GM23338 (cell line): Measurements from ENCODE around the gene HDAC10. TPM values are rescaled to one million over a fixed set of nuclear protein-coding genes. Genes with fewer than 3 reads are reported as not detected.

Source experiments
- ATAC-seq: fragments of 200-7000 bp; cut with Tn5 transposase; 3 replicates; pipeline ENCODE4 v1.9.1; 2020
- DNase-seq: peaks from one replicate; pipeline ENCODE4 v3.0.0-alpha.2; 2015; ENCODE audit warnings: low spot score
- H2AFZ ChIP-seq: fragments of 200-600 bp; sonication (generic); 2 replicates; pipeline ENCODE4 v1.8.0; 2016; ENCODE audit warnings: antibody characterized with exemption, mild to moderate bottlenecking, moderate library complexity
- H3F3A ChIP-seq: fragments of 200-600 bp; sonication (generic); replicated peaks from 2 replicates; pipeline ENCODE4 v1.8.0; 2017; ENCODE audit warnings: antibody characterized with exemption, mixed run types, low read depth
- H3K27ac ChIP-seq: fragments of 200-600 bp; sonication (generic); 2 replicates; pipeline ENCODE4 v1.6.1; 2016; ENCODE audit warnings: low read depth
- H3K27me3 ChIP-seq: fragments of 200-600 bp; sonication (generic); 2 replicates; pipeline ENCODE4 v1.8.0; 2016; ENCODE audit warnings: mild to moderate bottlenecking, mixed run types, moderate library complexity; ENCODE audit not compliant: insufficient read depth
- H3K36me3 ChIP-seq: fragments of 200-600 bp; sonication (generic); 2 replicates; pipeline ENCODE4 v1.8.0; 2016; ENCODE audit warnings: mild to moderate bottlenecking; ENCODE audit not compliant: insufficient read depth
- H3K4me1 ChIP-seq: fragments of 200-600 bp; sonication (generic); 2 replicates; pipeline ENCODE4 v1.8.0; 2016; ENCODE audit warnings: mild to moderate bottlenecking, moderate library complexity; ENCODE audit not compliant: insufficient read depth
- H3K4me2 ChIP-seq: fragments of 200-600 bp; sonication (generic); 2 replicates; pipeline ENCODE4 v1.7.1; 2017; ENCODE audit warnings: mixed run types
- H3K4me3 ChIP-seq: fragments of 200-600 bp; sonication (generic); 2 replicates; pipeline ENCODE4 v1.6.1; 2016; ENCODE audit warnings: mixed run types
- H3K79me2 ChIP-seq: fragments of 200-600 bp; sonication (generic); replicated peaks from 2 replicates; pipeline ENCODE4 v1.8.0; 2017; ENCODE audit warnings: mild to moderate bottlenecking; ENCODE audit not compliant: insufficient read depth
- H3K9me2 ChIP-seq: fragments of 200-600 bp; sonication (generic); 2 replicates; pipeline ENCODE4 v1.8.0; 2017; ENCODE audit not compliant: insufficient read depth
- H4K20me1 ChIP-seq: fragments of 200-600 bp; sonication (generic); replicated peaks from 2 replicates; pipeline ENCODE4 v1.8.0; 2017; ENCODE audit warnings: mild to moderate bottlenecking; ENCODE audit not compliant: insufficient read depth
- H3K27ac Mint-ChIP-seq: 2 replicates; pipeline ENCODE4 v1.8.0; 2020; ENCODE audit warnings: inconsistent platforms, mild to moderate bottlenecking, moderate library complexity, mixed read lengths
- H3K27me3 Mint-ChIP-seq: 3 replicates; pipeline ENCODE4 v1.8.0; 2022; ENCODE audit warnings: low read depth, mild to moderate bottlenecking, moderate library complexity, mixed read lengths, inconsistent platforms; ENCODE audit not compliant: insufficient read depth, poor library complexity
- H3K36me3 Mint-ChIP-seq: 3 replicates; pipeline ENCODE4 v1.8.0; 2021; ENCODE audit warnings: low read depth, mild to moderate bottlenecking, inconsistent platforms, moderate library complexity, mixed read lengths
- H3K4me1 Mint-ChIP-seq: 3 replicates; pipeline ENCODE4 v1.8.0; 2020; ENCODE audit warnings: mild to moderate bottlenecking, inconsistent platforms, mixed read lengths
- H3K4me3 Mint-ChIP-seq: 3 replicates; pipeline ENCODE4 v1.8.0; 2021; ENCODE audit warnings: moderate library complexity, mild to moderate bottlenecking, inconsistent platforms, mixed read lengths
- H3K9me3 Mint-ChIP-seq: 3 replicates; pipeline ENCODE4 v1.8.0; 2020; ENCODE audit warnings: moderate library complexity, mild to moderate bottlenecking, inconsistent platforms, mixed read lengths
- CREB1 ChIP-seq: fragments of 250-450 bp; sonication (Bioruptor Pico); IDR thresholded peaks from 2 replicates; pipeline ENCODE4 v1.5.0; 2020; ENCODE audit warnings: low read depth, mild to moderate bottlenecking, moderate library complexity
- EZH2 ChIP-seq: fragments of 200-600 bp; sonication (generic); IDR thresholded peaks from one replicate; pipeline ENCODE4 v1.8.0; 2017; ENCODE audit warnings: antibody characterized with exemption, mild to moderate bottlenecking, low read depth; ENCODE audit not compliant: unreplicated experiment
- EZH2phosphoT487 ChIP-seq: fragments of 200-600 bp; sonication (generic); IDR thresholded peaks from one replicate; pipeline ENCODE4 v1.8.1; 2018; ENCODE audit warnings: antibody characterized with exemption; ENCODE audit not compliant: unreplicated experiment
- NANOG ChIP-seq: IDR thresholded peaks from 2 replicates; pipeline ENCODE4 v1.6.1; 2016; ENCODE audit warnings: antibody characterized with exemption, borderline replicate concordance
- ZNF331 ChIP-seq: fragments of 250-450 bp; sonication (Bioruptor Pico); IDR thresholded peaks from 2 replicates; pipeline ENCODE4 v1.5.0; 2020; ENCODE audit warnings: low read depth, mild to moderate bottlenecking, moderate library complexity
- polyA plus RNA-seq: library from polyadenylated mRNA; unstranded; fragments of >200 nt; fragmentation: Nextera tagmentation; extraction: Ambion mirVana; gene quantifications from 2 replicates; pipeline ENCODE4 v1.2.1, GENCODE V29; 2016
- total RNA-seq: library from RNA; depleted of rRNA; stranded (reverse); fragments of >200 nt; shearing (Covaris generic); gene quantifications from 2 replicates; pipeline ENCODE4 v1.2.3, GENCODE V29; 2014
- TF ChIP-seq, protein P1 (sequence below): IDR thresholded peaks from one replicate; pipeline ENCODE4 v1.6.1; 2018; ENCODE audit warnings: antibody characterized with exemption; ENCODE audit not compliant: unreplicated experiment
- TF ChIP-seq, protein P2 (sequence below): fragments of 250-450 bp; sonication (Bioruptor Pico); IDR thresholded peaks from 2 replicates; pipeline ENCODE4 v1.5.0; 2020; ENCODE audit warnings: mild to moderate bottlenecking, moderate library complexity
- TF ChIP-seq, protein P3 (sequence below): IDR thresholded peaks from 2 replicates; pipeline ENCODE4 v1.6.1; 2016; ENCODE audit warnings: antibody characterized with exemption

HDAC10 gene
- total and polyA plus RNA-seq, 2 experiments from 2014 or later, result 4.1 to 41.9 TPM

DNA sequence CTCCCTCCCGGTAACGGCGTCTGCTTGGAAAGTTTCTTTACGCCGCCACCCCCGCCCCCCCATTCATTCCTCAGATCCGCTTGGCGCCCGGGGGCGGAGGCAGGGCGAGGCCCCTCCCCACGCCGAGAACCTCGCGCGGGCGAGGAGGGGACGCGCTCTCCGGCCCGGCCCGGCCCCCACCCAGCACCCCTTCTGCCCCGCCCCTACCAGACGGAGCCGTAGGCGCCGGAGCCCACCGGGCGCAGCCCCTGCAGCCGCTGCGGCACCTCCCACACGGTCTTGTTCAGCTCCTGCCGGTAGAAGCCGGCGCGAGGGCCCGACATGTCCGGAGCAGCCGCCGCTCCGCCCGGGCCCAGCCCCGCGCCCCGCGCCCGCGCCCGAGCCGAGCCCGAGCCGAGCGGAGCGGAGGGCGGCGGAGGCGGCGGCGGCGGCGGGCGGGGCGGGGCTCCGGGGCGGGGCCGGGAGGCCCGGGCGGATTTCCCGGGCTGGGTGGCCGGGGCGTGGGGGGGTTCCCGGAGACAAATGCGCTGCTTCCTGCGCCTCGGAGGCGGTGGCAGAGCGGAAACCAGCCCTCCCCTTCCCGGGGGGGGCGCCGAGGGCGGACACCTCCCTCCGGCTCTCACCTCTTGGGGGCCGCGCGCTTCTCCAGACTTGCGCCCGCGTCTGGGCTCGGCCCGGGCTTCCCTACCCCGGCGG is 19.1 kb upstream of the HDAC10 start, which contains the start of gene MAPK11:
TSS of gene MAPK11 (minus strand) at position 411 of the 696 bp plus-strand sequence. CDS start at position 323, 88 bp downstream.
- H4K20me1 ChIP-seq, result no peaks in the 10 kb centered on the region; the same call in 1 of the 2 replicates

More for the DNA sequence above, 19.1 kb upstream of the HDAC10 start, which contains the start of gene MAPK11:
- H3K36me3 ChIP-seq, result no peaks in the 10 kb centered on the region
- H3K4me3 ChIP-seq, result peak within 1 kb of the TSS; percentile 63
- ATAC-seq (peak; percentile 4), DNase-seq (no peak)
- H3K4me1 Mint-ChIP-seq, result peaks cover 4% of the 10 kb centered on the region; the same call in 1 of the 3 replicates
- H3K27me3 ChIP-seq, result peaks cover 61% of the 10 kb centered on the region
- TF ChIP-seq EZH2 (no peak), ZNF331 (CRISPR knock-in tag) (no peak), NANOG (no peak), EZH2phosphoT487 (no peak), CREB1 (no peak)
- TF ChIP-seq, protein P1, sequence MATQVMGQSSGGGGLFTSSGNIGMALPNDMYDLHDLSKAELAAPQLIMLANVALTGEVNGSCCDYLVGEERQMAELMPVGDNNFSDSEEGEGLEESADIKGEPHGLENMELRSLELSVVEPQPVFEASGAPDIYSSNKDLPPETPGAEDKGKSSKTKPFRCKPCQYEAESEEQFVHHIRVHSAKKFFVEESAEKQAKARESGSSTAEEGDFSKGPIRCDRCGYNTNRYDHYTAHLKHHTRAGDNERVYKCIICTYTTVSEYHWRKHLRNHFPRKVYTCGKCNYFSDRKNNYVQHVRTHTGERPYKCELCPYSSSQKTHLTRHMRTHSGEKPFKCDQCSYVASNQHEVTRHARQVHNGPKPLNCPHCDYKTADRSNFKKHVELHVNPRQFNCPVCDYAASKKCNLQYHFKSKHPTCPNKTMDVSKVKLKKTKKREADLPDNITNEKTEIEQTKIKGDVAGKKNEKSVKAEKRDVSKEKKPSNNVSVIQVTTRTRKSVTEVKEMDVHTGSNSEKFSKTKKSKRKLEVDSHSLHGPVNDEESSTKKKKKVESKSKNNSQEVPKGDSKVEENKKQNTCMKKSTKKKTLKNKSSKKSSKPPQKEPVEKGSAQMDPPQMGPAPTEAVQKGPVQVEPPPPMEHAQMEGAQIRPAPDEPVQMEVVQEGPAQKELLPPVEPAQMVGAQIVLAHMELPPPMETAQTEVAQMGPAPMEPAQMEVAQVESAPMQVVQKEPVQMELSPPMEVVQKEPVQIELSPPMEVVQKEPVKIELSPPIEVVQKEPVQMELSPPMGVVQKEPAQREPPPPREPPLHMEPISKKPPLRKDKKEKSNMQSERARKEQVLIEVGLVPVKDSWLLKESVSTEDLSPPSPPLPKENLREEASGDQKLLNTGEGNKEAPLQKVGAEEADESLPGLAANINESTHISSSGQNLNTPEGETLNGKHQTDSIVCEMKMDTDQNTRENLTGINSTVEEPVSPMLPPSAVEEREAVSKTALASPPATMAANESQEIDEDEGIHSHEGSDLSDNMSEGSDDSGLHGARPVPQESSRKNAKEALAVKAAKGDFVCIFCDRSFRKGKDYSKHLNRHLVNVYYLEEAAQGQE, result no peak
- TF ChIP-seq, protein P2, sequence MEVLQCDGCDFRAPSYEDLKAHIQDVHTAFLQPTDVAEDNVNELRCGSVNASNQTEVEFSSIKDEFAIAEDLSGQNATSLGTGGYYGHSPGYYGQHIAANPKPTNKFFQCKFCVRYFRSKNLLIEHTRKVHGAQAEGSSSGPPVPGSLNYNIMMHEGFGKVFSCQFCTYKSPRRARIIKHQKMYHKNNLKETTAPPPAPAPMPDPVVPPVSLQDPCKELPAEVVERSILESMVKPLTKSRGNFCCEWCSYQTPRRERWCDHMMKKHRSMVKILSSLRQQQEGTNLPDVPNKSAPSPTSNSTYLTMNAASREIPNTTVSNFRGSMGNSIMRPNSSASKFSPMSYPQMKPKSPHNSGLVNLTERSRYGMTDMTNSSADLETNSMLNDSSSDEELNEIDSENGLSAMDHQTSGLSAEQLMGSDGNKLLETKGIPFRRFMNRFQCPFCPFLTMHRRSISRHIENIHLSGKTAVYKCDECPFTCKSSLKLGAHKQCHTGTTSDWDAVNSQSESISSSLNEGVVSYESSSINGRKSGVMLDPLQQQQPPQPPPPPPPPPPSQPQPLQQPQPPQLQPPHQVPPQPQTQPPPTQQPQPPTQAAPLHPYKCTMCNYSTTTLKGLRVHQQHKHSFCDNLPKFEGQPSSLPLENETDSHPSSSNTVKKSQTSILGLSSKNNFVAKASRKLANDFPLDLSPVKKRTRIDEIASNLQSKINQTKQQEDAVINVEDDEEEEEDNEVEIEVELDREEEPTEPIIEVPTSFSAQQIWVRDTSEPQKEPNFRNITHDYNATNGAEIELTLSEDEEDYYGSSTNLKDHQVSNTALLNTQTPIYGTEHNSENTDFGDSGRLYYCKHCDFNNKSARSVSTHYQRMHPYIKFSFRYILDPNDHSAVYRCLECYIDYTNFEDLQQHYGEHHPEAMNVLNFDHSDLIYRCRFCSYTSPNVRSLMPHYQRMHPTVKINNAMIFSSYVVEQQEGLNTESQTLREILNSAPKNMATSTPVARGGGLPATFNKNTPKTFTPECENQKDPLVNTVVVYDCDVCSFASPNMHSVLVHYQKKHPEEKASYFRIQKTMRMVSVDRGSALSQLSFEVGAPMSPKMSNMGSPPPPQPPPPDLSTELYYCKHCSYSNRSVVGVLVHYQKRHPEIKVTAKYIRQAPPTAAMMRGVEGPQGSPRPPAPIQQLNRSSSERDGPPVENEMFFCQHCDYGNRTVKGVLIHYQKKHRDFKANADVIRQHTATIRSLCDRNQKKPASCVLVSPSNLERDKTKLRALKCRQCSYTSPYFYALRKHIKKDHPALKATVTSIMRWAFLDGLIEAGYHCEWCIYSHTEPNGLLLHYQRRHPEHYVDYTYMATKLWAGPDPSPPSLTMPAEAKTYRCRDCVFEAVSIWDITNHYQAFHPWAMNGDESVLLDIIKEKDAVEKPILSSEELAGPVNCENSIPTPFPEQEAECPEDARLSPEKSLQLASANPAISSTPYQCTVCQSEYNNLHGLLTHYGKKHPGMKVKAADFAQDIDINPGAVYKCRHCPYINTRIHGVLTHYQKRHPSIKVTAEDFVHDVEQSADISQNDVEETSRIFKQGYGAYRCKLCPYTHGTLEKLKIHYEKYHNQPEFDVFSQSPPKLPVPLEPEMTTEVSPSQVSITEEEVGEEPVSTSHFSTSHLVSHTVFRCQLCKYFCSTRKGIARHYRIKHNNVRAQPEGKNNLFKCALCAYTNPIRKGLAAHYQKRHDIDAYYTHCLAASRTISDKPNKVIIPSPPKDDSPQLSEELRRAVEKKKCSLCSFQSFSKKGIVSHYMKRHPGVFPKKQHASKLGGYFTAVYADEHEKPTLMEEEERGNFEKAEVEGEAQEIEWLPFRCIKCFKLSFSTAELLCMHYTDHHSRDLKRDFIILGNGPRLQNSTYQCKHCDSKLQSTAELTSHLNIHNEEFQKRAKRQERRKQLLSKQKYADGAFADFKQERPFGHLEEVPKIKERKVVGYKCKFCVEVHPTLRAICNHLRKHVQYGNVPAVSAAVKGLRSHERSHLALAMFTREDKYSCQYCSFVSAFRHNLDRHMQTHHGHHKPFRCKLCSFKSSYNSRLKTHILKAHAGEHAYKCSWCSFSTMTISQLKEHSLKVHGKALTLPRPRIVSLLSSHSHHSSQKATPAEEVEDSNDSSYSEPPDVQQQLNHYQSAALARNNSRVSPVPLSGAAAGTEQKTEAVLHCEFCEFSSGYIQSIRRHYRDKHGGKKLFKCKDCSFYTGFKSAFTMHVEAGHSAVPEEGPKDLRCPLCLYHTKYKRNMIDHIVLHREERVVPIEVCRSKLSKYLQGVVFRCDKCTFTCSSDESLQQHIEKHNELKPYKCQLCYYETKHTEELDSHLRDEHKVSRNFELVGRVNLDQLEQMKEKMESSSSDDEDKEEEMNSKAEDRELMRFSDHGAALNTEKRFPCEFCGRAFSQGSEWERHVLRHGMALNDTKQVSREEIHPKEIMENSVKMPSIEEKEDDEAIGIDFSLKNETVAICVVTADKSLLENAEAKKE (CRISPR knock-in tag), result no peak
- TF ChIP-seq, protein P3, sequence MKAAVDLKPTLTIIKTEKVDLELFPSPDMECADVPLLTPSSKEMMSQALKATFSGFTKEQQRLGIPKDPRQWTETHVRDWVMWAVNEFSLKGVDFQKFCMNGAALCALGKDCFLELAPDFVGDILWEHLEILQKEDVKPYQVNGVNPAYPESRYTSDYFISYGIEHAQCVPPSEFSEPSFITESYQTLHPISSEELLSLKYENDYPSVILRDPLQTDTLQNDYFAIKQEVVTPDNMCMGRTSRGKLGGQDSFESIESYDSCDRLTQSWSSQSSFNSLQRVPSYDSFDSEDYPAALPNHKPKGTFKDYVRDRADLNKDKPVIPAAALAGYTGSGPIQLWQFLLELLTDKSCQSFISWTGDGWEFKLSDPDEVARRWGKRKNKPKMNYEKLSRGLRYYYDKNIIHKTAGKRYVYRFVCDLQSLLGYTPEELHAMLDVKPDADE, result no peak
- H3K36me3 Mint-ChIP-seq, result peaks cover 11% of the 10 kb centered on the region
- H3K4me2 ChIP-seq, result peak within 1 kb of the TSS; percentile 86
- H3K27ac Mint-ChIP-seq, result no peak within 1 kb of the TSS
- peaks cover 43% of the 10 kb centered on the region for H3K27me3 Mint-ChIP-seq
- H3K79me2 ChIP-seq, result no peaks in the 10 kb centered on the region
- peak within 1 kb of the TSS; percentile 60 for H3K4me3 Mint-ChIP-seq
- H3K9me3 Mint-ChIP-seq, result no peaks in the 10 kb centered on the region; the same call in 1 of the 3 replicates
- H3K4me1 ChIP-seq, result peaks cover 6% of the 10 kb centered on the region; the same call in 1 of the 2 replicates
- H2AFZ ChIP-seq, result no peak within 1 kb of the TSS
- H3K9me2 ChIP-seq, result no peaks in the 10 kb centered on the region
- H3F3A ChIP-seq, result peaks cover 8% of the 10 kb centered on the region; the same call in 1 of the 2 replicates
- no peak within 1 kb of the TSS for H3K27ac ChIP-seq
